Tibial nerve (tissue), 4 donors: Measurements from ENCODE around the gene NEGR1.

Experiments used
- CTCF ChIP-seq, 5 experiments: fragments of 200-600 bp in 3 of 5; fragments of 450-650 bp in 2 of 5; sonication (generic) in 3 of 5; IDR thresholded peaks; one replicate each; pipeline ENCODE4 v1.5.1; 2016 to 2019; ENCODE audit warnings: antibody characterized with exemption in 5 of 5, mild to moderate bottlenecking in 3 of 5, moderate library complexity in 2 of 5
- EP300 ChIP-seq, 2 donors: sonication (generic); formaldehyde crosslinking; IDR thresholded peaks; one replicate each; pipeline ENCODE4 v1.6.1; 2017; ENCODE audit warnings: antibody characterized with exemption in 2 of 2, mild to moderate bottlenecking in 1 of 2

- TF ChIP-seq CTCF (IDR thresholded peaks at IDR 0.05) (no peak), EP300 (IDR thresholded peaks at IDR 0.05) (peak in 1 of 2 donors; percentile 39)
Measured at GRCh38 chr1:72284348-72285073, 2.2 kb upstream of the NEGR1 start.
